WTC11 (cell line): ENCODE results near the gene EP400. TPM values are rescaled to one million over a fixed set of nuclear protein-coding genes. Genes with fewer than 3 reads are reported as not detected.

Experiments
- ATAC-seq: fragments of 200-7000 bp; cut with Tn5 transposase; 2 replicates; pipeline ENCODE4 v1.10.0; 2021; ENCODE audit warnings: mild to moderate bottlenecking, moderate library complexity
- CTCF ChIA-PET: fragments of 300-600 bp; sonication (Branson Sonifier 250); formaldehyde crosslinking; loops from one replicate; lab custom pipeline; 2021; ENCODE audit warnings: antibody characterized with exemption; lab: Charles Lee
- POLR2A ChIA-PET: fragments of 350-600 bp; sonication (Branson Sonifier 250); formaldehyde crosslinking; loops from one replicate; lab custom pipeline; 2021; ENCODE audit warnings: antibody characterized with exemption; lab: Charles Lee
- DNase-seq: peaks from one replicate; pipeline ENCODE4 v3.0.0; 2021; ENCODE audit warnings: low spot score
- H3K27ac Mint-ChIP-seq: 2 replicates; pipeline ENCODE4 v1.8.0; 2021; ENCODE audit warnings: mixed read lengths
- H3K27me3 Mint-ChIP-seq: 2 replicates; pipeline ENCODE4 v1.8.0; 2021; ENCODE audit warnings: low read depth, mild to moderate bottlenecking, moderate library complexity, mixed read lengths
- H3K36me3 Mint-ChIP-seq: 2 replicates; pipeline ENCODE4 v1.8.0; 2021; ENCODE audit warnings: mixed read lengths
- H3K4me1 Mint-ChIP-seq: 2 replicates; pipeline ENCODE4 v1.8.0; 2022; ENCODE audit warnings: mixed read lengths
- H3K4me3 Mint-ChIP-seq: 2 replicates; pipeline ENCODE4 v1.8.0; 2021; ENCODE audit warnings: mild to moderate bottlenecking, moderate library complexity, mixed read lengths
- H3K9me3 Mint-ChIP-seq: 2 replicates; pipeline ENCODE4 v1.8.0; 2021; ENCODE audit warnings: mixed read lengths
- CBFB ChIP-seq: sonication (generic); formaldehyde crosslinking; IDR thresholded peaks from 2 replicates; pipeline ENCODE4 v1.8.1; 2022; ENCODE audit warnings: mild to moderate bottlenecking, low read depth, missing genetic modification reagents
- FOXJ3 ChIP-seq: sonication (generic); formaldehyde crosslinking; IDR thresholded peaks from 2 replicates; pipeline ENCODE4 v1.9.0; 2021; ENCODE audit warnings: missing genetic modification reagents, mild to moderate bottlenecking, borderline replicate concordance
- FOXP4 ChIP-seq: sonication (generic); formaldehyde crosslinking; IDR thresholded peaks from 2 replicates; pipeline ENCODE4 v1.8.0; 2022; ENCODE audit warnings: mild to moderate bottlenecking, missing genetic modification reagents
- GTF2I ChIP-seq: fragments of 250-450 bp; sonication (Bioruptor Pico); conservative IDR thresholded peaks from 2 replicates; pipeline ENCODE4 v1.4.0; 2021; ENCODE audit warnings: mild to moderate bottlenecking
- NFE2L1 ChIP-seq: sonication (generic); formaldehyde crosslinking; IDR thresholded peaks from 2 replicates; pipeline ENCODE4 v1.8.1; 2023; ENCODE audit warnings: missing genetic modification reagents
- NR2C2 ChIP-seq: sonication (generic); formaldehyde crosslinking; IDR thresholded peaks from 2 replicates; pipeline ENCODE4 v1.8.0; 2022; ENCODE audit warnings: mild to moderate bottlenecking, missing genetic modification reagents
- PRRX2 ChIP-seq: fragments of 250-450 bp; sonication (Bioruptor Pico); IDR thresholded peaks from 2 replicates; pipeline ENCODE4 v1.8.0; 2021; ENCODE audit warnings: mild to moderate bottlenecking
- SP1 ChIP-seq: sonication (generic); formaldehyde crosslinking; conservative IDR thresholded peaks from 2 replicates; pipeline ENCODE4 v1.8.1; 2022; ENCODE audit warnings: missing genetic modification reagents
- TP53 ChIP-seq: sonication (generic); formaldehyde crosslinking; IDR thresholded peaks from 2 replicates; pipeline ENCODE4 v1.8.1; 2023; ENCODE audit warnings: mild to moderate bottlenecking, missing genetic modification reagents
- ZBTB21 ChIP-seq: sonication (generic); formaldehyde crosslinking; IDR thresholded peaks from 2 replicates; pipeline ENCODE4 v1.8.1; 2023; ENCODE audit warnings: mild to moderate bottlenecking, missing genetic modification reagents, borderline replicate concordance
- ZNF138 ChIP-seq: sonication (generic); formaldehyde crosslinking; conservative IDR thresholded peaks from 2 replicates; pipeline ENCODE4 v1.8.1; 2022; ENCODE audit warnings: mild to moderate bottlenecking, moderate library complexity, missing genetic modification reagents
- total RNA-seq: library from RNA; stranded (reverse); gene quantifications from 3 replicates; pipeline ENCODE4 v1.2.3, GENCODE V29; 2021
- TF ChIP-seq, protein P1 (sequence below): sonication (generic); formaldehyde crosslinking; IDR thresholded peaks from 2 replicates; pipeline ENCODE4 v1.8.1; 2022; ENCODE audit warnings: missing genetic modification reagents, borderline replicate concordance
- TF ChIP-seq, protein P2 (sequence below): sonication (generic); formaldehyde crosslinking; IDR thresholded peaks from 2 replicates; pipeline ENCODE4 v1.8.0; 2022; ENCODE audit warnings: mild to moderate bottlenecking, missing genetic modification reagents
- TF ChIP-seq, protein P3 (sequence below): fragments of 250-450 bp; sonication (Bioruptor Pico); IDR thresholded peaks from 2 replicates; pipeline ENCODE4 v1.8.0; 2021; ENCODE audit warnings: mild to moderate bottlenecking
- TF ChIP-seq, protein P4 (sequence below): sonication (generic); formaldehyde crosslinking; IDR thresholded peaks from 2 replicates; pipeline ENCODE4 v1.8.1; 2022; ENCODE audit warnings: mild to moderate bottlenecking, missing genetic modification reagents, moderate library complexity, borderline replicate concordance

Gene EP400
- total RNA-seq, 1 experiment from 2014 or later = 75.8 TPM

GRCh38 chr12:132027636-132028035 lies 77.9 kb downstream of the EP400 start:
- DNase-seq (no peak), ATAC-seq (no peak)
- ChIA-PET POLR2A (no interaction called here), CTCF (no interaction called here)
- TF ChIP-seq SP1 (CRISPR knock-in tag) (no peak), FOXJ3 (CRISPR knock-in tag) (no peak), NR2C2 (CRISPR knock-in tag) (no peak), ZBTB21 (CRISPR knock-in tag) (no peak), FOXP4 (CRISPR knock-in tag) (no peak), GTF2I (CRISPR knock-in tag) (no peak), NFE2L1 (CRISPR knock-in tag) (no peak), ZNF138 (CRISPR knock-in tag) (no peak), CBFB (CRISPR knock-in tag) (no peak), PRRX2 (CRISPR knock-in tag) (no peak), TP53 (CRISPR knock-in tag) (no peak)
- TF ChIP-seq, protein P1, sequence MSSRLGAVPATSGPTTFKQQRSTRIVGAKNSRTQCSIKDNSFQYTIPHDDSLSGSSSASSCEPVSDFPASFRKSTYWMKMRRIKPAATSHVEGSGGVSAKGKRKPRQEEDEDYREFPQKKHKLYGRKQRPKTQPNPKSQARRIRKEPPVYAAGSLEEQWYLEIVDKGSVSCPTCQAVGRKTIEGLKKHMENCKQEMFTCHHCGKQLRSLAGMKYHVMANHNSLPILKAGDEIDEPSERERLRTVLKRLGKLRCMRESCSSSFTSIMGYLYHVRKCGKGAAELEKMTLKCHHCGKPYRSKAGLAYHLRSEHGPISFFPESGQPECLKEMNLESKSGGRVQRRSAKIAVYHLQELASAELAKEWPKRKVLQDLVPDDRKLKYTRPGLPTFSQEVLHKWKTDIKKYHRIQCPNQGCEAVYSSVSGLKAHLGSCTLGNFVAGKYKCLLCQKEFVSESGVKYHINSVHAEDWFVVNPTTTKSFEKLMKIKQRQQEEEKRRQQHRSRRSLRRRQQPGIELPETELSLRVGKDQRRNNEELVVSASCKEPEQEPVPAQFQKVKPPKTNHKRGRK (CRISPR knock-in tag) = no peak
- TF ChIP-seq, protein P2, sequence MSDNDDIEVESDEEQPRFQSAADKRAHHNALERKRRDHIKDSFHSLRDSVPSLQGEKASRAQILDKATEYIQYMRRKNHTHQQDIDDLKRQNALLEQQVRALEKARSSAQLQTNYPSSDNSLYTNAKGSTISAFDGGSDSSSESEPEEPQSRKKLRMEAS = no peak
- TF ChIP-seq, protein P3, sequence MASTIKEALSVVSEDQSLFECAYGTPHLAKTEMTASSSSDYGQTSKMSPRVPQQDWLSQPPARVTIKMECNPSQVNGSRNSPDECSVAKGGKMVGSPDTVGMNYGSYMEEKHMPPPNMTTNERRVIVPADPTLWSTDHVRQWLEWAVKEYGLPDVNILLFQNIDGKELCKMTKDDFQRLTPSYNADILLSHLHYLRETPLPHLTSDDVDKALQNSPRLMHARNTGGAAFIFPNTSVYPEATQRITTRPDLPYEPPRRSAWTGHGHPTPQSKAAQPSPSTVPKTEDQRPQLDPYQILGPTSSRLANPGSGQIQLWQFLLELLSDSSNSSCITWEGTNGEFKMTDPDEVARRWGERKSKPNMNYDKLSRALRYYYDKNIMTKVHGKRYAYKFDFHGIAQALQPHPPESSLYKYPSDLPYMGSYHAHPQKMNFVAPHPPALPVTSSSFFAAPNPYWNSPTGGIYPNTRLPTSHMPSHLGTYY (CRISPR knock-in tag) = no peak
- H3K4me1 Mint-ChIP-seq = no peaks in the 10 kb centered on the region
- H3K27ac Mint-ChIP-seq = 0 out of 2 replicates have a peak overlapping the region, but pooled peaks have one; percentile 29
- peaks cover 76% of the 10 kb centered on the region for H3K36me3 Mint-ChIP-seq
- no peaks in the 10 kb centered on the region for H3K9me3 Mint-ChIP-seq
- H3K4me3 Mint-ChIP-seq = no peak overlapping the region
- no peaks in the 10 kb centered on the region for H3K27me3 Mint-ChIP-seq

DNA sequence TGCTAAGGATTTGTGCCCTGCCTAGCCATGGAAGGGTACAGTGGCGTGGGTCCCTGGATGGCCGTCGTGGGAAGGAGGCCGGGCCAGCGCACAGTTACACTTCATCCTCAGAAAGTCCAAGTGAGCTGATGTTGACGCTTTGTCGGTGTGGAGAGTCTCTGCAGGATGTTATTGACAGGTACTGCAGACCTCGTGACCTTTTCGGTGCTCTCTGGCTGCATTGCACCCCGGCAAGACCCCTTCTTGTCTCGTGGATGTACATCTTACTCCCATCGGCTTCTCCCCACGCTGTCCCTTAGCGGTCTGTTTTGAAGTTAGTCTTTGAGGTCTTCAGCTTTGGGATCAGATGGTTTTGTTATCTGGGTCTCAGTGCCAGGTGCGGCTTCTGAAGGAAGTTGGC lies 78.4 kb downstream of the EP400 start:
- Mint-ChIP-seq H3K4me1 (no peaks in the 10 kb centered on the region), H3K36me3 (peaks cover 78% of the 10 kb centered on the region), H3K27ac (no peak overlapping the region), H3K27me3 (no peaks in the 10 kb centered on the region), H3K4me3 (no peak overlapping the region), H3K9me3 (no peaks in the 10 kb centered on the region)
- DNase-seq (no peak), ATAC-seq (no peak)
- CTCF ChIA-PET = no interaction called here
- POLR2A ChIA-PET = no interaction called here
- TF ChIP-seq, protein P4, sequence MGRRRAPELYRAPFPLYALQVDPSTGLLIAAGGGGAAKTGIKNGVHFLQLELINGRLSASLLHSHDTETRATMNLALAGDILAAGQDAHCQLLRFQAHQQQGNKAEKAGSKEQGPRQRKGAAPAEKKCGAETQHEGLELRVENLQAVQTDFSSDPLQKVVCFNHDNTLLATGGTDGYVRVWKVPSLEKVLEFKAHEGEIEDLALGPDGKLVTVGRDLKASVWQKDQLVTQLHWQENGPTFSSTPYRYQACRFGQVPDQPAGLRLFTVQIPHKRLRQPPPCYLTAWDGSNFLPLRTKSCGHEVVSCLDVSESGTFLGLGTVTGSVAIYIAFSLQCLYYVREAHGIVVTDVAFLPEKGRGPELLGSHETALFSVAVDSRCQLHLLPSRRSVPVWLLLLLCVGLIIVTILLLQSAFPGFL (CRISPR knock-in tag) = no peak
- no peak for TF ChIP-seq SP1 (CRISPR knock-in tag)
- TF ChIP-seq, protein P1 (CRISPR knock-in tag) = no peak
